ENCODE data around the gene AQP7.
"Not testable (repeated sequence)": the region's sequence is repeated elsewhere in the genome, so short reads cannot be mapped to it uniquely, and the experiment has no call there.

Gene AQP7

GRCh38 chr9:33366979-33367480 lies 35.3 kb downstream of the AQP7 start:
- DNase-seq = no peak

GRCh38 chr9:33364814-33365213 lies 37.6 kb downstream of the AQP7 start:
- not testable (repeated sequence) for DNase-seq

GRCh38 chr9:33364127-33364526 lies 38.2 kb downstream of the AQP7 start:
- no peak for DNase-seq

- not testable (repeated sequence) for DNase-seq
Measured at GRCh38 chr9:33358641-33359040, 43.7 kb downstream of the AQP7 start.

- DNase-seq = no peak
Measured at GRCh38 chr9:33355933-33356332, 46.4 kb downstream of the AQP7 start.

GRCh38 chr9:33354651-33355211 lies 47.6 kb downstream of the AQP7 start:
- DNase-seq = no peak

- DNase-seq = no peak
Measured at GRCh38 chr9:33351547-33351946, 50.8 kb downstream of the AQP7 start.

GRCh38 chr9:33350310-33350709 lies 52.1 kb downstream of the AQP7 start:
- DNase-seq = peak; percentile 13

GRCh38 chr9:33349743-33350142 lies 52.6 kb downstream of the AQP7 start:
- DNase-seq = no peak

- DNase-seq = no peak
Measured at GRCh38 chr9:33348998-33349397, 53.4 kb downstream of the AQP7 start.

GRCh38 chr9:33346564-33346963 lies 55.8 kb downstream of the AQP7 start:
- DNase-seq = no peak

GRCh38 chr9:33344145-33344544 lies 58.2 kb downstream of the AQP7 start:
- no peak for DNase-seq

- DNase-seq = no peak
Measured at GRCh38 chr9:33341182-33341581, 61.2 kb downstream of the AQP7 start.

GRCh38 chr9:33340186-33340585 lies 62.2 kb downstream of the AQP7 start:
- no peak for DNase-seq

Data from CD4-positive, alpha-beta T cell treated with Interleukin-4 for 4 hours (primary cell).